HEK293 (cell line): ENCODE results near the gene SLC66A2.

Source experiments
- GLIS2 ChIP-seq: fragments of 450-650 bp; formaldehyde crosslinking; IDR thresholded peaks from 2 replicates; pipeline ENCODE4 v1.5.1; 2016; ENCODE audit warnings: missing biosample characterization, missing genetic modification characterization
- IKZF3 ChIP-seq: fragments of 450-650 bp; IDR thresholded peaks from 2 replicates; pipeline ENCODE4 v1.5.0; 2018; ENCODE audit warnings: missing biosample characterization, mild to moderate bottlenecking, missing genetic modification characterization, moderate library complexity
- KLF1 ChIP-seq: fragments of 450-650 bp; formaldehyde crosslinking; IDR thresholded peaks from 2 replicates; pipeline ENCODE4 v1.5.1; 2016; ENCODE audit warnings: missing biosample characterization, missing genetic modification characterization
- KLF9 ChIP-seq: fragments of 450-650 bp; formaldehyde crosslinking; IDR thresholded peaks from 2 replicates; pipeline ENCODE4 v1.5.1; 2016; ENCODE audit warnings: missing biosample characterization, missing genetic modification characterization, low read depth
- MEIS1 ChIP-seq: sonication (generic); formaldehyde crosslinking; IDR thresholded peaks from 2 replicates; pipeline ENCODE4 v1.8.1; 2022; ENCODE audit warnings: missing genetic modification reagents, mild to moderate bottlenecking, borderline replicate concordance
- SP3 ChIP-seq: fragments of 450-650 bp; formaldehyde crosslinking; IDR thresholded peaks from 2 replicates; pipeline ENCODE4 v1.5.1; 2016; ENCODE audit warnings: missing biosample characterization, missing genetic modification characterization
- TRIM28 ChIP-seq: IDR thresholded peaks from 2 replicates; pipeline ENCODE4 v1.6.1; 2011; ENCODE audit warnings: low read length, control low read depth, borderline replicate concordance
- YY1 ChIP-seq: fragments of 450-650 bp; formaldehyde crosslinking; IDR thresholded peaks from 2 replicates; pipeline ENCODE4 v1.5.1; 2018; ENCODE audit warnings: missing biosample characterization, missing genetic modification characterization
- ZBTB20 ChIP-seq: fragments of 450-650 bp; formaldehyde crosslinking; IDR thresholded peaks from 2 replicates; pipeline ENCODE4 v1.5.1; 2016; ENCODE audit warnings: missing biosample characterization, missing genetic modification characterization
- ZBTB21 ChIP-seq: fragments of 450-650 bp; formaldehyde crosslinking; IDR thresholded peaks from 2 replicates; pipeline ENCODE4 v1.5.1; 2017; ENCODE audit warnings: missing biosample characterization, missing genetic modification characterization
- ZBTB8A ChIP-seq: fragments of 450-650 bp; formaldehyde crosslinking; IDR thresholded peaks from 2 replicates; pipeline ENCODE4 v1.5.1; 2016; ENCODE audit warnings: missing biosample characterization, missing genetic modification characterization
- ZFHX2 ChIP-seq: fragments of 450-650 bp; formaldehyde crosslinking; conservative IDR thresholded peaks from 2 replicates; pipeline ENCODE4 v1.5.1; 2016; ENCODE audit warnings: missing biosample characterization, missing genetic modification characterization
- ZFP3 ChIP-seq: fragments of 450-650 bp; formaldehyde crosslinking; IDR thresholded peaks from 2 replicates; pipeline ENCODE4 v1.5.1; 2016; ENCODE audit warnings: low read depth, missing biosample characterization, missing genetic modification characterization
- ZIC2 ChIP-seq: fragments of 450-650 bp; formaldehyde crosslinking; IDR thresholded peaks from 2 replicates; pipeline ENCODE4 v1.5.1; 2016; ENCODE audit warnings: missing biosample characterization, missing genetic modification characterization
- ZNF23 ChIP-seq: fragments of 450-650 bp; formaldehyde crosslinking; IDR thresholded peaks from 2 replicates; pipeline ENCODE4 v1.5.1; 2016; ENCODE audit warnings: missing biosample characterization, missing genetic modification characterization, borderline replicate concordance
- ZNF248 ChIP-seq: fragments of 450-650 bp; formaldehyde crosslinking; IDR thresholded peaks from 2 replicates; pipeline ENCODE4 v1.5.1; 2017; ENCODE audit warnings: missing biosample characterization, missing genetic modification characterization
- ZNF37A ChIP-seq: fragments of 450-650 bp; IDR thresholded peaks from 2 replicates; pipeline ENCODE4 v1.5.1; 2018; ENCODE audit warnings: missing biosample characterization, missing genetic modification characterization
- ZNF501 ChIP-seq: fragments of 450-650 bp; formaldehyde crosslinking; IDR thresholded peaks from 2 replicates; pipeline ENCODE4 v1.5.1; 2016; ENCODE audit warnings: missing biosample characterization, missing genetic modification characterization
- ZNF514 ChIP-seq: fragments of 450-650 bp; formaldehyde crosslinking; IDR thresholded peaks from 2 replicates; pipeline ENCODE4 v1.5.1; 2016; ENCODE audit warnings: missing biosample characterization, missing genetic modification characterization
- ZNF654 ChIP-seq: fragments of 450-650 bp; formaldehyde crosslinking; IDR thresholded peaks from 2 replicates; pipeline ENCODE4 v1.5.1; 2016; ENCODE audit warnings: low read depth, missing biosample characterization, missing genetic modification characterization
- ZNF776 ChIP-seq: fragments of 450-650 bp; formaldehyde crosslinking; IDR thresholded peaks from 2 replicates; pipeline ENCODE4 v1.5.0; 2017; ENCODE audit warnings: missing biosample characterization, missing genetic modification characterization, borderline replicate concordance
- ZSCAN16 ChIP-seq: fragments of 450-650 bp; formaldehyde crosslinking; IDR thresholded peaks from 2 replicates; pipeline ENCODE4 v1.5.1; 2016; ENCODE audit warnings: missing biosample characterization, missing genetic modification characterization
- ZSCAN30 ChIP-seq: fragments of 450-650 bp; IDR thresholded peaks from 2 replicates; pipeline ENCODE4 v1.5.1; 2018; ENCODE audit warnings: missing biosample characterization, mild to moderate bottlenecking, missing genetic modification characterization, moderate library complexity
- TF ChIP-seq, protein P1 (sequence below): fragments of 450-650 bp; formaldehyde crosslinking; IDR thresholded peaks from 2 replicates; pipeline ENCODE4 v1.5.1; 2016; ENCODE audit warnings: missing biosample characterization, missing genetic modification characterization
- TF ChIP-seq, protein P2 (sequence below): fragments of 450-650 bp; formaldehyde crosslinking; optimal IDR thresholded peaks from 2 replicates; pipeline ENCODE3; 2016; ENCODE audit warnings: missing biosample characterization, mild to moderate bottlenecking, missing genetic modification characterization
- TF ChIP-seq, protein P3 (sequence below): fragments of 450-650 bp; formaldehyde crosslinking; IDR thresholded peaks from 2 replicates; pipeline ENCODE4 v1.5.1; 2017; ENCODE audit warnings: missing biosample characterization, mild to moderate bottlenecking, missing genetic modification characterization, moderate library complexity
- TF ChIP-seq, protein P4 (sequence below): fragments of 450-650 bp; formaldehyde crosslinking; IDR thresholded peaks from 2 replicates; pipeline ENCODE4 v1.5.1; 2016; ENCODE audit warnings: missing biosample characterization, missing genetic modification characterization
- TF ChIP-seq, protein P5 (sequence below): fragments of 450-650 bp; formaldehyde crosslinking; IDR thresholded peaks from 2 replicates; pipeline ENCODE4 v1.5.1; 2016; ENCODE audit warnings: missing biosample characterization, missing genetic modification characterization

Gene SLC66A2

DNA sequence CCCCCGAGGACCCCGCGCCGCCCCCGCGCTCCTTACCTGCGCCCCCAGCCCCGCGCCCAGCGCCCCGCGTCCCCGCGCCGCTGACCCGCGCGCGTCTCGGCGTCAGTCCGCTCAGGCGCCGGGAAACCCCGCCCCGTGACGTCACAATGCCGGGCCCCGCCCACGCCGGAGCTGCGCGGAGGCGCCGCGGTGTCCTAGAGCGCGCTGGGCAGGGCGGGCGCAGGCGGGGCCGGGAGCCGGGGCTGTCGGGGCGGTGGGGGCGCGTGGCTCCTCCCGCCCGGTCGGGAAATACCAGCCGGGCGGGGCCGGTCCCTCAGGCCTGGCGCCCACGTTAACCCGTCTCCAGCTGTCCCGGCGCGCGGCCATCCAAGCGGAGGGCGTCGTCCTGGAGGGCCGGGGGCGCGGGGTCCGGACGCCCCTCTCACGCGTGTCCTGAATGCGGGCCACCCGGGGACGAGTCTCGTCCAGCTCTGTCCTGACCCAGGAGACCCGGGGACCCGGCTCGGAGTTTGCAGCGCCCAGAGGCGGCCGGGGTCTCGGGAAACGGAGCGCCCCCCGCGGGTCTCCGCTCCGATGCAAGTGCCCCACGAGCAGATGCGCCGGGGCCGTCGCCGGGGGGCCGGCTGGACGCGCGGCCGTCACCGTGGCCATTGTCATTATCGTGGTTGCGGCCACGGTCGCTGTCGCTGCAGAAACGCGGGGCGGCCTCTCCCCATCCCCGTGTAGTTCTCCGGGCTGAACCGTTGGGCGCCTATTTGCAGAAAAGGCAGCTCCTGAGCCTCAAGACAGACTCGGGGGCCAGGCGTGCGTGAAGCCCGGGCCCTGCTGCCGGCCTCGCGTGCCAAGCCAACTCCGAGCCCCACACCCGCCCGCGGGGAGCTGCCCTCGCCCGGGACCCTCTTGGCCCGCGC is at the start of gene SLC66A2 (continued):
- TF ChIP-seq ZNF23 (tag by site-specific recombination) (no peak), KLF9 (tag by site-specific recombination) (peak; percentile 28; the same call in 1 of the 2 replicates), YY1 (tag by site-specific recombination) (0 out of 2 replicates have a peak, but pooled peaks have one; percentile 15), ZNF501 (peak; percentile 56; the same call in 1 of the 2 replicates), ZNF37A (tag by site-specific recombination) (no peak), ZBTB20 (tag by site-specific recombination) (peak; percentile 12; the same call in 1 of the 2 replicates), MEIS1 (no peak), ZIC2 (no peak), ZFP3 (no peak), ZFHX2 (peak; percentile 61; the same call in 1 of the 2 replicates), ZNF248 (no peak), ZSCAN30 (tag by site-specific recombination) (0 out of 2 replicates have a peak, but pooled peaks have one; percentile 41), ZNF654 (no peak), KLF1 (tag by site-specific recombination) (peak; percentile 65), ZBTB21 (tag by site-specific recombination) (no peak), ZSCAN16 (tag by site-specific recombination) (no peak), GLIS2 (tag by site-specific recombination) (peak; percentile 87), ZNF514 (no peak), ZBTB8A (tag by site-specific recombination) (peak; percentile 80), IKZF3 (0 out of 2 replicates have a peak, but pooled peaks have one; percentile 10), TRIM28 (no peak), SP3 (0 out of 2 replicates have a peak, but pooled peaks have one; percentile 20), ZNF776 (tag by site-specific recombination) (no peak)
- TF ChIP-seq, protein P1, sequence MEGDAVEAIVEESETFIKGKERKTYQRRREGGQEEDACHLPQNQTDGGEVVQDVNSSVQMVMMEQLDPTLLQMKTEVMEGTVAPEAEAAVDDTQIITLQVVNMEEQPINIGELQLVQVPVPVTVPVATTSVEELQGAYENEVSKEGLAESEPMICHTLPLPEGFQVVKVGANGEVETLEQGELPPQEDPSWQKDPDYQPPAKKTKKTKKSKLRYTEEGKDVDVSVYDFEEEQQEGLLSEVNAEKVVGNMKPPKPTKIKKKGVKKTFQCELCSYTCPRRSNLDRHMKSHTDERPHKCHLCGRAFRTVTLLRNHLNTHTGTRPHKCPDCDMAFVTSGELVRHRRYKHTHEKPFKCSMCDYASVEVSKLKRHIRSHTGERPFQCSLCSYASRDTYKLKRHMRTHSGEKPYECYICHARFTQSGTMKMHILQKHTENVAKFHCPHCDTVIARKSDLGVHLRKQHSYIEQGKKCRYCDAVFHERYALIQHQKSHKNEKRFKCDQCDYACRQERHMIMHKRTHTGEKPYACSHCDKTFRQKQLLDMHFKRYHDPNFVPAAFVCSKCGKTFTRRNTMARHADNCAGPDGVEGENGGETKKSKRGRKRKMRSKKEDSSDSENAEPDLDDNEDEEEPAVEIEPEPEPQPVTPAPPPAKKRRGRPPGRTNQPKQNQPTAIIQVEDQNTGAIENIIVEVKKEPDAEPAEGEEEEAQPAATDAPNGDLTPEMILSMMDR (tag by site-specific recombination), result peak; percentile 70
- TF ChIP-seq, protein P2, sequence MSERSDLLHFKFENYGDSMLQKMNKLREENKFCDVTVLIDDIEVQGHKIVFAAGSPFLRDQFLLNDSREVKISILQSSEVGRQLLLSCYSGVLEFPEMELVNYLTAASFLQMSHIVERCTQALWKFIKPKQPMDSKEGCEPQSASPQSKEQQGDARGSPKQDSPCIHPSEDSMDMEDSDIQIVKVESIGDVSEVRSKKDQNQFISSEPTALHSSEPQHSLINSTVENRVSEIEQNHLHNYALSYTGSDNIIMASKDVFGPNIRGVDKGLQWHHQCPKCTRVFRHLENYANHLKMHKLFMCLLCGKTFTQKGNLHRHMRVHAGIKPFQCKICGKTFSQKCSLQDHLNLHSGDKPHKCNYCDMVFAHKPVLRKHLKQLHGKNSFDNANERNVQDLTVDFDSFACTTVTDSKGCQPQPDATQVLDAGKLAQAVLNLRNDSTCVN (tag by site-specific recombination), result peak; percentile 73
- TF ChIP-seq, protein P3, sequence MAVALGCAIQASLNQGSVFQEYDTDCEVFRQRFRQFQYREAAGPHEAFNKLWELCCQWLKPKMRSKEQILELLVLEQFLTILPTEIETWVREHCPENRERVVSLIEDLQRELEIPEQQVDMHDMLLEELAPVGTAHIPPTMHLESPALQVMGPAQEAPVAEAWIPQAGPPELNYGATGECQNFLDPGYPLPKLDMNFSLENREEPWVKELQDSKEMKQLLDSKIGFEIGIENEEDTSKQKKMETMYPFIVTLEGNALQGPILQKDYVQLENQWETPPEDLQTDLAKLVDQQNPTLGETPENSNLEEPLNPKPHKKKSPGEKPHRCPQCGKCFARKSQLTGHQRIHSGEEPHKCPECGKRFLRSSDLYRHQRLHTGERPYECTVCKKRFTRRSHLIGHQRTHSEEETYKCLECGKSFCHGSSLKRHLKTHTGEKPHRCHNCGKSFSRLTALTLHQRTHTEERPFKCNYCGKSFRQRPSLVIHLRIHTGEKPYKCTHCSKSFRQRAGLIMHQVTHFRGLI (tag by site-specific recombination), result 0 out of 2 replicates have a peak, but pooled peaks have one; percentile 18
- TF ChIP-seq, protein P4, sequence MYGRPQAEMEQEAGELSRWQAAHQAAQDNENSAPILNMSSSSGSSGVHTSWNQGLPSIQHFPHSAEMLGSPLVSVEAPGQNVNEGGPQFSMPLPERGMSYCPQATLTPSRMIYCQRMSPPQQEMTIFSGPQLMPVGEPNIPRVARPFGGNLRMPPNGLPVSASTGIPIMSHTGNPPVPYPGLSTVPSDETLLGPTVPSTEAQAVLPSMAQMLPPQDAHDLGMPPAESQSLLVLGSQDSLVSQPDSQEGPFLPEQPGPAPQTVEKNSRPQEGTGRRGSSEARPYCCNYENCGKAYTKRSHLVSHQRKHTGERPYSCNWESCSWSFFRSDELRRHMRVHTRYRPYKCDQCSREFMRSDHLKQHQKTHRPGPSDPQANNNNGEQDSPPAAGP (tag by site-specific recombination), result no peak
- TF ChIP-seq, protein P5, sequence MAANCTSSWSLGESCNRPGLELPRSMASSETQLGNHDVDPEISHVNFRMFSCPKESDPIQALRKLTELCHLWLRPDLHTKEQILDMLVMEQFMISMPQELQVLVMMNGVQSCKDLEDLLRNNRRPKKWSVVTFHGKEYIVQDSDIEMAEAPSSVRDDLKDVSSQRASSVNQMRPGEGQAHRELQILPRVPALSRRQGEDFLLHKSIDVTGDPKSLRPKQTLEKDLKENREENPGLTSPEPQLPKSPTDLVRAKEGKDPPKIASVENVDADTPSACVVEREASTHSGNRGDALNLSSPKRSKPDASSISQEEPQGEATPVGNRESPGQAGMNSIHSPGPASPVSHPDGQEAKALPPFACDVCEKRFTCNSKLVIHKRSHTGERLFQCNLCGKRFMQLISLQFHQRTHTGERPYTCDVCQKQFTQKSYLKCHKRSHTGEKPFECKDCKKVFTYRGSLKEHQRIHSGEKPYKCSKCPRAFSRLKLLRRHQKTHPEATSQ (tag by site-specific recombination), result no peak
